22Rv1 (cell line): ENCODE results near the gene MFSD6L.
"Not testable (repeated sequence)": the region's sequence is repeated elsewhere in the genome, so short reads cannot be mapped to it uniquely, and the experiment has no call there.

Source experiments
- H3K27ac ChIP-seq: fragments of 450-650 bp; 2 replicates; pipeline ENCODE4 v1.5.1; 2017
- CTCF ChIP-seq: fragments of 450-650 bp; IDR thresholded peaks from 2 replicates; pipeline ENCODE4 v1.5.1; 2017; ENCODE audit warnings: mild to moderate bottlenecking
- ZFX ChIP-seq: fragments of 450-650 bp; IDR thresholded peaks from 2 replicates; pipeline ENCODE4 v1.6.1; 2017; ENCODE audit warnings: antibody characterized with exemption, borderline replicate concordance

MFSD6L gene

GRCh38 chr17:8806926-8807550 lies 7.9 kb upstream of the MFSD6L start:
- H3K27ac ChIP-seq = no peak overlapping the region
- no peak for TF ChIP-seq CTCF

- H3K27ac ChIP-seq = no peak overlapping the region
- TF ChIP-seq ZFX (no peak), CTCF (no peak)
Measured at GRCh38 chr17:8806253-8806925, 7.2 kb upstream of the MFSD6L start.

- not testable (repeated sequence) for H3K27ac ChIP-seq
Measured at GRCh38 chr17:8805396-8805795, 6.2 kb upstream of the MFSD6L start.

- TF ChIP-seq CTCF (no peak), ZFX (no peak)
- no peak overlapping the region for H3K27ac ChIP-seq
Measured at GRCh38 chr17:8803531-8804420, 4.6 kb upstream of the MFSD6L start.

- TF ChIP-seq CTCF (no peak), ZFX (no peak)
Measured at GRCh38 chr17:8801135-8801840, 2.1 kb upstream of the MFSD6L start.

GRCh38 chr17:8800656-8801055 lies 1.5 kb upstream of the MFSD6L start:
- H3K27ac ChIP-seq = no peak overlapping the region
- TF ChIP-seq CTCF = no peak
- no peak for TF ChIP-seq ZFX

More at GRCh38 chr17:8801135-8801840, 2.1 kb upstream of the MFSD6L start:
- no peak overlapping the region for H3K27ac ChIP-seq

GRCh38 chr17:8799570-8800212 lies 526 bp upstream of the MFSD6L start:
- TF ChIP-seq ZFX (no peak), CTCF (peak; percentile 9; the same call in 1 of the 2 replicates)
- no peak overlapping the region for H3K27ac ChIP-seq
